GM10248 (cell line): ENCODE measurements around the gene SMLR1.

Source experiments
- CTCF ChIA-PET: fragments of 300-600 bp; sonication (Branson Sonifier 250); formaldehyde crosslinking; extraction: SDS; loops from one replicate; lab custom pipeline; 2021; ENCODE audit warnings: antibody characterized with exemption; lab: Yijun Ruan, JAX
- POLR2A ChIA-PET: fragments of 350-650 bp; sonication (Branson Sonifier 250); formaldehyde crosslinking; extraction: SDS; loops from one replicate; lab custom pipeline; 2020; ENCODE audit warnings: antibody characterized with exemption; lab: Yijun Ruan, JAX
- DNase-seq: peaks from one replicate; pipeline ENCODE4 v3.0.0; 2012; ENCODE audit errors: extremely low spot score
- TF ChIP-seq, protein P1 (sequence below): IDR thresholded peaks from 2 replicates; pipeline ENCODE4 v1.5.1; 2012; ENCODE audit warnings: mild to moderate bottlenecking, low read depth; ENCODE audit errors: extremely low read depth, missing control alignments, control extremely low read depth

The SMLR1 gene

DNA sequence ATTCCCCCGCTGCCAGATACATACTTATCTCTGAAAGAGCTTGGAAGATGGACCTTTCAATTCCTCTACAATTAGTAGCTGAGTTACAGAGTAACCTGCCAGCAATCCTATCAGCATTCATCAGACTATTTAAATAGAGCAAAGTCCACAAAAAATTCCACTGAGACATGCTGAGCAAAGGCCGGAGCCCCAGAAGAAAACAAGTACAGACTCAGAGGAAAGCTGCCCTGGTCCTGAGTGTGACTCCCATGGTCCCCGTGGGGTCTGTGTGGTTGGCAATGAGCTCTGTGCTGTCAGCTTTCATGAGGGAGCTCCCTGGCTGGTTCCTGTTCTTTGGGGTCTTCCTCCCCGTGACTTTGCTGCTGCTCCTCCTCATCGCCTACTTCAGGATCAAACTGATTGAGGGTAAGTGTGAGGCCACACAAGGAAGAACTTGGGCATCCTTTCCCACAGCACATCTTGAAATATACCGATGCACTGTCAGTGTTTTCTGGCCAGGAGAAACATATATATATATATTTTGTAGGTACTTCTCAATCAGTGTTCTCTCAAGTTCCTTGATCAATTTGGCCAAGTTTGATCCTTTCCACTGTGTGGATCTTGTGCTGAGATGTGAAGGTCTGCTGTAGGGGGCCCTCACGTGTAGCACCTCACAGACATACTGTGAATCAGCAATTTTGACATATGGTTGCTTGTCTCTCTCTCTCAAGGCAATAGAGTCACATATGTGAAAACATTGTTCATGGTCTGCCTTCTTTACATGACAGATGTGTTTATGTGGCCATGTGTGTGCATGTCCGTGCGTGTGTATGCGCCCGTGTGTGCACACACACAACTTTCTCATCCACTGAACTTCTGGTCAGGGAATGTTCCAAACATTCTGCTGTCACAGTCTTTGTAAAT lies at the start of gene SMLR1:
TSS of gene SMLR1 (plus strand) at position 160 of the 903 bp plus-strand sequence. CDS start at position 168, 8 bp downstream.
- POLR2A ChIA-PET: no interaction called here
- CTCF ChIA-PET: no interaction called here
- DNase-seq: no peak
- TF ChIP-seq, protein P1, sequence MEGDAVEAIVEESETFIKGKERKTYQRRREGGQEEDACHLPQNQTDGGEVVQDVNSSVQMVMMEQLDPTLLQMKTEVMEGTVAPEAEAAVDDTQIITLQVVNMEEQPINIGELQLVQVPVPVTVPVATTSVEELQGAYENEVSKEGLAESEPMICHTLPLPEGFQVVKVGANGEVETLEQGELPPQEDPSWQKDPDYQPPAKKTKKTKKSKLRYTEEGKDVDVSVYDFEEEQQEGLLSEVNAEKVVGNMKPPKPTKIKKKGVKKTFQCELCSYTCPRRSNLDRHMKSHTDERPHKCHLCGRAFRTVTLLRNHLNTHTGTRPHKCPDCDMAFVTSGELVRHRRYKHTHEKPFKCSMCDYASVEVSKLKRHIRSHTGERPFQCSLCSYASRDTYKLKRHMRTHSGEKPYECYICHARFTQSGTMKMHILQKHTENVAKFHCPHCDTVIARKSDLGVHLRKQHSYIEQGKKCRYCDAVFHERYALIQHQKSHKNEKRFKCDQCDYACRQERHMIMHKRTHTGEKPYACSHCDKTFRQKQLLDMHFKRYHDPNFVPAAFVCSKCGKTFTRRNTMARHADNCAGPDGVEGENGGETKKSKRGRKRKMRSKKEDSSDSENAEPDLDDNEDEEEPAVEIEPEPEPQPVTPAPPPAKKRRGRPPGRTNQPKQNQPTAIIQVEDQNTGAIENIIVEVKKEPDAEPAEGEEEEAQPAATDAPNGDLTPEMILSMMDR: no peak

DNA sequence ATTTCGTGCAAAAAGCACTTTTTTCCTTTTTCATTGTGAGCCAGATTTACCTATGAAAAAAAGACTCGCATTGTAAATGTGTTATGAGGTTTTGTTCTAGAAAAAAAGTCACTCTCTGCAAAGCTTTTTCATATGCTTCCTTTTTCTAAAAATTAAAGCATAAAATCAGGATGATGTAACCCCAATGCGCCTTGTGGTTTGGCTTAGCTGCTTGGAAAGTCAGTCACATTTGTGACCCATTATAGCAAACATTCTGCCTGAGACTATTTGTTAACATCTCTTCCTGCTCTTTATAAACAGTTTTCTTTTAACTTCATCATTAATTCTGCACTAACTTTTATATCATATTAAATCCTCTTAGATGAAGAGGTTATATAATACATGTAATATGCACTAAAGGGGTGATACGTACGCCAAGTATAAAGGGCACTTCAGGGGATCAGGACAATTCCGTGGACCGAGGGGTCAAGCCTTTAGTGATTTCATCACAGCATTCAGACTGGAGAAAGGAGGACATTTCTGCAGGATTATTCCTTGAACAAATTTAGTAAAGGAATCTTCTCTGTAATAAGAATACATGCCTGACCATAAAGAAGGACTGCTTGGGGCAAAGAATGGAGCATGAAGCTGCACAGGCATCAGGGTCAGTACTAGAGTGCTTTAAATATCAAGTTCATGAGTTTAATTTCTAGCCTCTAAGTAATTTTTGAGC lies 48.1 kb upstream of the SMLR1 start:
- DNase-seq: no peak
- ChIA-PET CTCF (interaction anchor here (0.6 kb wide), 1 partner anchor 15 kb away, joined by 3 read pairs; no protein-coding TSS in a partner anchor), POLR2A (no interaction called here)
- TF ChIP-seq, protein P1: no peak

DNA sequence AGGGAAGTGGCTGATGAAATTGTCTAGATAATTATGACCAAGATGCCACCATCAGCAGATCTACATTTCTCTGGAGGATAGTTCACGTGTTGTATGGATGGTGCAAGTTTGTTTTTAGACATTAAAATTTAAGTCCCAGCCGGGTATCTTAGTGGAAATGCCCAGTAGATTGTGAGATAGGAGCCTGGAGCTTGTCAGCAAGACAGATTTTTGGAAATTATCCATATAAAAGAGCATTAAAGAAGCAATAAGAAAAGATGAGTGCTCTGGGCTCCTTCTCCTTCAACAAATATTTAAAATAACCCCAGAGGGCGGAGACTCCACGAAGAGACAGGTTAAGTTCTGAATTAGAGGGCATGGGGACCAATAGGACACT lies 47.6 kb upstream of the SMLR1 start:
- no peak for DNase-seq
- ChIA-PET CTCF (no interaction called here), POLR2A (no interaction called here)
- TF ChIP-seq, protein P1: no peak

DNA sequence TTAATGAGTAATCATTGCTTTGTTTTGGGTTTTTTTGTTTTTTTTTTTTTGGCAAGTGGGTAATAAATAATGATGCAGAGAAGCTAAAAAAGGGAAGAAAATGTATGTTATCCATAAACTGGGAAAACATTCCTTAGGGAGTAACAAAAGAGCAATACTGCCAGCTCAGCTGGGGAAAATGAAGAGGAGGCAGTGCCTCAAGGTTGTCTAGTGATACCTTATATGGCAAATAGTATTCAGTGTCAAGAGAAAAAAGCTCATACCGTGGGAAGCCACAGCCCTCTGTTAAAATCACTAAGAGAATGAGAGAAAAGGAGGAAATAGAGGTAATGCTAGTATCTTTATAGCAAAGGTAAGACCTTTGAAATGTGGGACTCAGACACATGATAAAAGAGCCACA lies 47.1 kb upstream of the SMLR1 start:
- ChIA-PET CTCF (no interaction called here), POLR2A (no interaction called here)
- DNase-seq: no peak
- TF ChIP-seq, protein P1: no peak

DNA sequence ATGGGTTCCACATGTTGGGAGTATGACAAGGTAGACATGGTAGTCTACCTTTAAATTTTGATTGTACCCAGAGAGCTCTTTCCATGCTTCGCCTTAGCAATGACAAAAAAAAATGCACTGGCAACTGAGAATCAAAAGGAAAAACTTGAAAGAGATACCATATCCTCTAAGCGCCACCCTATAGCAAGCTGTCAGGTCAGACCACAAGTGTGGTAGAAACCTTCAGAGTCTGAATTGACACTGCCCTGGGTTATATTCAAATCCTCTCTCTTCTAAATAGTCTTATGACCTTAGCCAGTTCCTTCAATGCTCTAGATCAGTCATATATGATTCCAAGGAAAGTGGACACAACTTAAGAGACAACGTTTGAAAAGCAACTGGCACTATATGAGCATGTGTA lies 45.6 kb upstream of the SMLR1 start:
- TF ChIP-seq, protein P1: no peak
- CTCF ChIA-PET: no interaction called here
- no peak for DNase-seq
- POLR2A ChIA-PET: no interaction called here

DNA sequence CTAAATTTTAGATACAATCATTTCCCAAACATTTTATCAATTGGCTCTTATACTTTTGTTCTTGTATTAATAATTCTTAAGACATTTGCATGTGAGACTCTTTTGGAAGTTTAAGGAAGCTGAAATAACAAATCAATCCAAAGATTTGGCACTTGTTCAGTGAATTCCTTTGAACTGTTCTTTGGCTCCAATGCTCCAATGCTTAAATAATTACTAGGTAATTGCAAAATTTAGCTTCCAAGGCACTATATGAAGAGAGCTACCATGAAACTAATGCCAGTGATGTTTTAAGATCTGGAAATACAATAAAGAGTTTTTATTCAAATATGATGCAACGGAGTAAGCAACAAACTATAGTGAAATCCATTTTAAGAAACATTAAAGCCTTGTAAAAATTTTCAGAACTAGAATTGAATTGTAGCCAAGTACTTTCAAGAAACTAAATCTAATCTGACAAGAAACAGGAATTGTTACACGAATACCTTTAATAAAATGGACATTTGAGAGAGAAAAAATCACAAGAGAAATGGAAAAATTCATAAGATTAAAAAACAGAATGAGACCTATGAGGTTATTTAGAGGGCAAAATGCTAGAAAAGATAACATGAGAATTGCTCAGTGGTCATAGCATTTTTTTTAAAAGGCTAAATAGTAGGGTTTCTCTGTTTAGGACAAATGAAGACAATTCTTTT lies 43.6 kb upstream of the SMLR1 start:
- TF ChIP-seq, protein P1: no peak
- CTCF ChIA-PET: no interaction called here
- no peak for DNase-seq

More for the DNA sequence above, 43.6 kb upstream of the SMLR1 start:
- POLR2A ChIA-PET: no interaction called here
